HCT116 (cell line): ENCODE measurements around the gene WBP2NL.

ENCODE experiments used
- ATF3 ChIP-seq: IDR thresholded peaks from 2 replicates; pipeline ENCODE4 v1.6.1; 2012
- CTCF ChIP-seq, 3 experiments: fragments of 200-600 bp in 1 of 3; sonication (generic) in 1 of 3; IDR thresholded peaks in 2 of 3; conservative IDR thresholded peaks in 1 of 3; 2 replicates each; pipeline ENCODE4 v1.5.1; 2012 to 2017; ENCODE audit warnings: low read depth in 2 of 3, low read length in 2 of 3, antibody characterized with exemption in 1 of 3, borderline replicate concordance in 1 of 3, control low read depth in 1 of 3, mild to moderate bottlenecking in 1 of 3, mixed read lengths in 1 of 3, mixed run types in 1 of 3, moderate library complexity in 1 of 3; ENCODE audit not compliant: insufficient read depth in 1 of 3
- EGR1 ChIP-seq: IDR thresholded peaks from 2 replicates; pipeline ENCODE4 v1.6.1; 2012; ENCODE audit warnings: low read depth
- EZH2 ChIP-seq: fragments of 200-600 bp; sonication (generic); IDR thresholded peaks from 2 replicates; pipeline ENCODE4 v1.6.1; 2017; ENCODE audit warnings: antibody characterized with exemption, mixed run types
- EZH2phosphoT487 ChIP-seq: fragments of 200-600 bp; IDR thresholded peaks from 2 replicates; pipeline ENCODE4 v1.6.1; 2018; ENCODE audit warnings: antibody characterized with exemption, borderline replicate concordance
- JUND ChIP-seq: IDR thresholded peaks from 2 replicates; pipeline ENCODE4 v1.6.1; 2012
- POLR2A ChIP-seq: IDR thresholded peaks from 2 replicates; pipeline ENCODE4 v1.7.0; 2011; ENCODE audit warnings: borderline replicate concordance; ENCODE audit not compliant: insufficient read depth, insufficient read length; ENCODE audit errors: extremely low read depth
- POLR2AphosphoS5 ChIP-seq: IDR thresholded peaks from 2 replicates; pipeline ENCODE4 v1.6.1; 2011; ENCODE audit warnings: mild to moderate bottlenecking, low read depth, low read length, moderate library complexity
- RAD21 ChIP-seq: IDR thresholded peaks from 2 replicates; pipeline ENCODE4 v1.6.1; 2012; ENCODE audit warnings: low read depth, mild to moderate bottlenecking
- SP1 ChIP-seq: IDR thresholded peaks from 2 replicates; pipeline ENCODE4 v1.6.1; 2012; ENCODE audit warnings: low read depth
- YY1 ChIP-seq: IDR thresholded peaks from 2 replicates; pipeline ENCODE4 v1.6.1; 2011; ENCODE audit warnings: low read length, low read depth, moderate library complexity, mild to moderate bottlenecking; ENCODE audit not compliant: insufficient replicate concordance; ENCODE audit errors: extremely low read depth
- ZBTB33 ChIP-seq: IDR thresholded peaks from 2 replicates; pipeline ENCODE4 v1.6.1; 2011; ENCODE audit warnings: mild to moderate bottlenecking, low read length, moderate library complexity; ENCODE audit not compliant: insufficient replicate concordance; ENCODE audit errors: extremely low read depth
- ZNF274 ChIP-seq: fragments of 200-500 bp; sonication (Bioruptor generic); IDR thresholded peaks from 2 replicates; pipeline ENCODE4 v1.6.1; 2014; ENCODE audit warnings: mild to moderate bottlenecking, low read depth, low read length, inconsistent platforms

DNA sequence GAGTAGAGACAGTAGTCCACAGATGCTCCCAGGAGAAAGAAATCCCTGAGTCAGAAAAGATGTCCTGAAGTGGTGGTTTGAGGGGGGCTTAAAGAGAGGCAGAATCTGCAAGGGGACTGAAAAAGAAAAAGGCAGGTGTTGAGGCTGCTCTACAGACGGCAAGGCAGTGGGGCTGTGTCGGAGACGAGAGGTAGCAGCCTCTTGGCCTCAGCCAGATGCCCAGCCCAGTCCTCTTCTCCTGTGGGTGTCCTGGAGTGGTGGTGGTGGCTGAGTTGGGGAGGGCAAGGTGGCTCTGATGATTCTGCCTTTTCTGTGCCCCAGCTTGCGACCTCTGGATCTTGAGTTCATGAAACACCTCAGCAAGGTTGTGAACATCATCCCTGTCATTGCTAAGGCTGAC is 9.3 kb upstream of the WBP2NL start:
- no peak for TF ChIP-seq CTCF (IDR thresholded peaks at IDR 0.05 in 2 of 3, conservative IDR thresholded peaks at IDR 0.05 in 1 of 3; ENCODE audit: borderline replicate concordance in 1 of 3, insufficient read depth in 1 of 3, low read depth in 2 of 3, low read length in 2 of 3)
- TF ChIP-seq ZBTB33: no peak
- no peak for TF ChIP-seq EGR1
- TF ChIP-seq JUND: no peak
- no peak for TF ChIP-seq YY1
- no peak for TF ChIP-seq POLR2AphosphoS5
- no peak for TF ChIP-seq ATF3
- no peak for TF ChIP-seq SP1
- TF ChIP-seq POLR2A: no peak
- TF ChIP-seq EZH2: no peak
- TF ChIP-seq RAD21: no peak
- TF ChIP-seq EZH2phosphoT487: no peak
- no peak for TF ChIP-seq ZNF274
